ENCODE measurements around the gene ZNF319. TPM values are rescaled to one million over a fixed set of nuclear protein-coding genes. Genes with fewer than 3 reads are reported as not detected.

ZNF319 gene
- polyA plus RNA-seq, 3 donors, result 1.9 to 11.5 (median 4.7) TPM

GRCh38 chr16:57945740-57946138 lies 54.7 kb downstream of the ZNF319 start:
- intact Hi-C loops (cut with micrococcal nuclease), result no loop called here
- DNase-seq, result no peak
- H3K4me1 ChIP-seq (ENCODE audit: control insufficient read depth in 1 of 2, insufficient read depth in 2 of 2, low read length in 2 of 2), result no peaks in the 10 kb centered on the region
- WGBS (ENCODE audit: insufficient coverage), result 71% methylated on average over 4 of the region's 7 CpGs
- H2AFZ ChIP-seq (ENCODE audit: insufficient read depth, low read depth, low read length, poor library complexity, severe bottlenecking), result no peak overlapping the region
- no peak for TF ChIP-seq CTCF (IDR thresholded peaks at IDR 0.05)
- no peak overlapping the region for H3K27ac Mint-ChIP-seq
- H3K4me3 ChIP-seq (replicated peaks in 1 of 3; ENCODE audit: low read depth in 2 of 3, low read length in 3 of 3), result no peak overlapping the region
- no peaks in the 10 kb centered on the region for H3K36me3 Mint-ChIP-seq
- no peaks in the 10 kb centered on the region for H4K20me1 ChIP-seq (ENCODE audit: insufficient read depth, low read length)
- no peaks in the 10 kb centered on the region for H3K36me3 ChIP-seq (replicated peaks in 1 of 2; ENCODE audit: control insufficient read depth in 1 of 2, insufficient read depth in 2 of 2, low read length in 2 of 2)
- no peak overlapping the region for H3K27ac ChIP-seq (ENCODE audit: low read depth in 1 of 2, low read length in 2 of 2)
- H3K9me3 Mint-ChIP-seq, result peaks cover 0 to 6% (median 0%) of the 10 kb centered on the region in 7 donors
- no peak overlapping the region for H3K4me3 Mint-ChIP-seq
- H3K4me1 Mint-ChIP-seq, result peaks cover 5% of the 10 kb centered on the region
- no peak overlapping the region for H3K9ac ChIP-seq (ENCODE audit: insufficient read depth, low read length, poor library complexity, severe bottlenecking)
- H3K79me2 ChIP-seq (ENCODE audit: insufficient read depth, low read length), result no peaks in the 10 kb centered on the region
- no peaks in the 10 kb centered on the region for H3K9me3 ChIP-seq (replicated peaks in 1 of 2; ENCODE audit: control insufficient read depth in 1 of 2, insufficient read depth in 1 of 2, low read length in 2 of 2)
- H3K4me2 ChIP-seq (replicated peaks; ENCODE audit: extremely low read depth, low read length, poor library complexity, severe bottlenecking), result no peak overlapping the region
- peaks cover 0 to 3% (median 1%) of the 10 kb centered on the region in 3 donors for H3K27me3 Mint-ChIP-seq (ENCODE audit: low read depth in 3 of 3)
- H3K27me3 ChIP-seq (ENCODE audit: control insufficient read depth in 2 of 2, insufficient read depth in 2 of 2, low read length in 2 of 2), result no peaks in the 10 kb centered on the region

GRCh38 chr16:57944970-57945739 lies 55.3 kb downstream of the ZNF319 start:
- Histone ChIP-seq H3K79me2 (ENCODE audit: insufficient read depth, low read length) (no peaks in the 10 kb centered on the region), H3K9me3 (replicated peaks in 1 of 2; ENCODE audit: control insufficient read depth in 1 of 2, insufficient read depth in 1 of 2, low read length in 2 of 2) (no peaks in the 10 kb centered on the region), H3K4me1 (ENCODE audit: control insufficient read depth in 1 of 2, insufficient read depth in 2 of 2, low read length in 2 of 2) (no peaks in the 10 kb centered on the region), H3K27ac (ENCODE audit: low read depth in 1 of 2, low read length in 2 of 2) (no peak overlapping the region), H2AFZ (ENCODE audit: insufficient read depth, low read depth, low read length, poor library complexity, severe bottlenecking) (no peak overlapping the region), H3K4me3 (replicated peaks in 1 of 3; ENCODE audit: low read depth in 2 of 3, low read length in 3 of 3) (no peak overlapping the region), H4K20me1 (ENCODE audit: insufficient read depth, low read length) (no peaks in the 10 kb centered on the region), H3K27me3 (ENCODE audit: control insufficient read depth in 2 of 2, insufficient read depth in 2 of 2, low read length in 2 of 2) (no peaks in the 10 kb centered on the region), H3K9ac (ENCODE audit: insufficient read depth, low read length, poor library complexity, severe bottlenecking) (no peak overlapping the region), H3K36me3 (replicated peaks in 1 of 2; ENCODE audit: control insufficient read depth in 1 of 2, insufficient read depth in 2 of 2, low read length in 2 of 2) (no peaks in the 10 kb centered on the region), H3K4me2 (replicated peaks; ENCODE audit: extremely low read depth, low read length, poor library complexity, severe bottlenecking) (no peak overlapping the region)
- Mint-ChIP-seq H3K27me3 (ENCODE audit: low read depth in 3 of 3) (peaks cover under 1 to 6% (median 1%) of the 10 kb centered on the region in 3 donors), H3K4me3 (no peak overlapping the region), H3K27ac (no peak overlapping the region), H3K36me3 (no peaks in the 10 kb centered on the region), H3K4me1 (peaks cover 5% of the 10 kb centered on the region), H3K9me3 (peaks cover 0 to 6% (median 0%) of the 10 kb centered on the region in 7 donors)
- 89% methylated on average over 8 of the region's 9 CpGs for WGBS (ENCODE audit: insufficient coverage)
- TF ChIP-seq CTCF (IDR thresholded peaks at IDR 0.05), result no peak
- DNase-seq, result no peak
- intact Hi-C loops (cut with micrococcal nuclease), result no loop called here

Other genes starting within 250 kb of the ZNF319 start
- 1 to 10 TPM in 1 of 3 donors, under 1 TPM in 1, not detected in 1; 0.24 to 1.7 TPM for gene KIFC3, start 198.2 kb downstream of the ZNF319 start, polyA plus RNA-seq
- not detected for gene CNGB1, start 29.5 kb downstream of the ZNF319 start, polyA plus RNA-seq
- 10 to 100 TPM; 25.7 to 55.7 (median 44.4) TPM for gene USB1, start 735 bp upstream of the ZNF319 start, polyA plus RNA-seq
- gene MMP15, start 25.1 kb upstream of the ZNF319 start, polyA plus RNA-seq, result not detected
- 10 to 100 TPM; 17.3 to 24.0 (median 18.8) TPM for gene CFAP20, start 128.7 kb upstream of the ZNF319 start, polyA plus RNA-seq
- gene CSNK2A2, start 197.4 kb upstream of the ZNF319 start, polyA plus RNA-seq, result 10 to 100 TPM in 1 of 3 donors, 1 to 10 TPM in 2; 1.6 to 24.7 (median 9.2) TPM

Data from CD14-positive monocyte (primary cell).